ENCODE data around the gene ENHO.

ENHO gene

DNA sequence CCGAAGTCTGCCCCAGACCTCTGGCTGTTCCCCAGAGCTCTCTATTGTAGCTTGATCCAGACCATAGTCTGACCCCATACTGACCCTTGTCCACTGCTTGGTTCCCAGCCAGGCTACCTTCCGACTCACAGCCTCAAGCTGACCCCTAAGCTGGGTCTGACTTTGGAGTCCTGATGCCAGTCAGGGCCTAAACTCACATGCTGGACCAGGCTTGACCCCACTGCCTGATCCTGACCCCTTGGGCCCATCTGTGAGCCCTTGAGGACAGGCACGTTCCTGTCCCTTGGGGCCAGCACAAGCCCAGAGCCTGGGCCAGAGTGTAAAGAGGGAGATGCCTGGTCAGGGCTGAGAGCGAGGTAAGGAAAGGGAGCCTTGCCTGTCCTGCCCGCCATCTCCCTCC lies 32.7 kb upstream of the ENHO start:
- no peaks in the 10 kb centered on the region for H3K4me1 ChIP-seq (ENCODE audit: low read depth, poor library complexity, severe bottlenecking)
- no peak overlapping the region for H3K4me2 ChIP-seq
- no peak overlapping the region for H3K4me3 ChIP-seq (IDR thresholded peaks at IDR 0.05; ENCODE audit: insufficient read depth, low read depth, low read length)
- H4K20me1 ChIP-seq (ENCODE audit: insufficient read depth) = no peaks in the 10 kb centered on the region
- H3K79me2 ChIP-seq (ENCODE audit: insufficient read depth, low read depth) = no peaks in the 10 kb centered on the region
- H2AFZ ChIP-seq (ENCODE audit: low read depth) = no peak overlapping the region
- TF ChIP-seq, protein P1, sequence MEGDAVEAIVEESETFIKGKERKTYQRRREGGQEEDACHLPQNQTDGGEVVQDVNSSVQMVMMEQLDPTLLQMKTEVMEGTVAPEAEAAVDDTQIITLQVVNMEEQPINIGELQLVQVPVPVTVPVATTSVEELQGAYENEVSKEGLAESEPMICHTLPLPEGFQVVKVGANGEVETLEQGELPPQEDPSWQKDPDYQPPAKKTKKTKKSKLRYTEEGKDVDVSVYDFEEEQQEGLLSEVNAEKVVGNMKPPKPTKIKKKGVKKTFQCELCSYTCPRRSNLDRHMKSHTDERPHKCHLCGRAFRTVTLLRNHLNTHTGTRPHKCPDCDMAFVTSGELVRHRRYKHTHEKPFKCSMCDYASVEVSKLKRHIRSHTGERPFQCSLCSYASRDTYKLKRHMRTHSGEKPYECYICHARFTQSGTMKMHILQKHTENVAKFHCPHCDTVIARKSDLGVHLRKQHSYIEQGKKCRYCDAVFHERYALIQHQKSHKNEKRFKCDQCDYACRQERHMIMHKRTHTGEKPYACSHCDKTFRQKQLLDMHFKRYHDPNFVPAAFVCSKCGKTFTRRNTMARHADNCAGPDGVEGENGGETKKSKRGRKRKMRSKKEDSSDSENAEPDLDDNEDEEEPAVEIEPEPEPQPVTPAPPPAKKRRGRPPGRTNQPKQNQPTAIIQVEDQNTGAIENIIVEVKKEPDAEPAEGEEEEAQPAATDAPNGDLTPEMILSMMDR (conservative IDR thresholded peaks at IDR 0.05; ENCODE audit: low read depth, low read length) = no peak
- H3K27me3 ChIP-seq (ENCODE audit: insufficient read depth, low read depth) = peaks cover 46% of the 10 kb centered on the region
- no peaks in the 10 kb centered on the region for H3K36me3 ChIP-seq (ENCODE audit: insufficient read depth)
- no peak overlapping the region for H3K9ac ChIP-seq
- no peak overlapping the region for H3K27ac ChIP-seq

DNA sequence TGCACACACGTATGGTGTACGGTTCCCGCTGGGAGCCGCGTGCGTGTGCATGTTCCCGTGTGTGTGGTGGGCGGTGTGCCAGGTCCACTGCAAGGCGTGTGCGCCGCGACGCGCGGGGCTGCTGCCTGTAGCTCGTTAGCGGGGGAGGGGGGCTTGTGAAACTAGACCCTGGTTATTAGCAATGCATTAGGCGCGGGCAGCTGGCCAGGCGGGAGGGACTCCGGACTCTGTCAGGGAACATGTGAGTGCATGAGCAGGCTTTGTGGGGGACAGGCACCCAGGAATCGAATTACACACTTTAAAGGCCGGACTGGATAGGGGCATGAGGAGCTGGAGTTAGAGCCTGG lies 32.2 kb upstream of the ENHO start:
- H3K27ac ChIP-seq = no peak overlapping the region
- H3K79me2 ChIP-seq (ENCODE audit: insufficient read depth, low read depth) = no peaks in the 10 kb centered on the region
- TF ChIP-seq, protein P1 (conservative IDR thresholded peaks at IDR 0.05; ENCODE audit: low read depth, low read length) = no peak
- peaks cover 46% of the 10 kb centered on the region for H3K27me3 ChIP-seq (ENCODE audit: insufficient read depth, low read depth)
- H2AFZ ChIP-seq (ENCODE audit: low read depth) = no peak overlapping the region
- no peak overlapping the region for H3K4me3 ChIP-seq (IDR thresholded peaks at IDR 0.05; ENCODE audit: insufficient read depth, low read depth, low read length)
- no peaks in the 10 kb centered on the region for H3K36me3 ChIP-seq (ENCODE audit: insufficient read depth)
- no peaks in the 10 kb centered on the region for H4K20me1 ChIP-seq (ENCODE audit: insufficient read depth)
- no peaks in the 10 kb centered on the region for H3K4me1 ChIP-seq (ENCODE audit: low read depth, poor library complexity, severe bottlenecking)
- no peak overlapping the region for H3K4me2 ChIP-seq
- no peak overlapping the region for H3K9ac ChIP-seq

DNA sequence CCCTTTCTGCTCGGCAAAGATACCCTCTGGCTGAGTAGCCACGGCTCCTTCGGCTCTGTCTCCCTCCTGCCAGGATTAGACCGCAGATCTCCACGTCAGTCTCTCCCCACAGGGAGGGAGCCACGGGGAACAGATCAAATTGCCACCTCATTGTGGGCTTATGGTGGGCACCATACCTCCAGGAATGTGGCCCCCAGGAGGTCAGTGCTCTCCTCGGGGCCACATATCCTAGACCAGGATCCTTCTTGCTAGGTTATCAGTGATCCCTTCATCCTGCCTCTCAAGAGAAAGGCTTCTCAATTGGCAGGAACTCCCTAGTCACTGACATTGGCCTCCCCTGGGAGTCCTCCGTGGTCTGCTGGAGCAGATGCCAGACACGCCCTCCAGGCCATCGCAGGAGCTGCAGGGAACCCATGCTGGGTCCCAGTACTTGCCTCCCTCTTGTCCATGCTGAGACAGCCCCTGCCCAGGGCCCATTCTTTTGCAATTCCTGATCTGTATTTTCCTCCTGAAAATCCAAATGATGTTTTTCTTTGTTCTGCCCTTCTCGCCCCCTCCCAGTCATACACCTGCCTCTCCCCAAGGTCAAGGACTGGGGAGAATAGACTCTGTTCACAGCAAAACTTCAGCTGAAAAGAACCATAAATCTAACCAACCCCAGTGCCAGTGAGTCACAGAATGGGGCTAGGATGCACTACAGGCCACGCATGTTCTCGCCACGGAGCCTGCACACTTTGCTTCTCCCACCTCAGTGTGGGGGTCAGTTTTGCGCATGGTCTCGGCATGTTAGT lies 31.6 kb upstream of the ENHO start:
- TF ChIP-seq, protein P1 (conservative IDR thresholded peaks at IDR 0.05; ENCODE audit: low read depth, low read length) = no peak
- H3K27ac ChIP-seq = no peak overlapping the region
- no peak overlapping the region for H3K4me3 ChIP-seq (IDR thresholded peaks at IDR 0.05; ENCODE audit: insufficient read depth, low read depth, low read length)
- H3K27me3 ChIP-seq (ENCODE audit: insufficient read depth, low read depth) = peaks cover 50% of the 10 kb centered on the region
- H3K4me1 ChIP-seq (ENCODE audit: low read depth, poor library complexity, severe bottlenecking) = no peaks in the 10 kb centered on the region
- H3K36me3 ChIP-seq (ENCODE audit: insufficient read depth) = no peaks in the 10 kb centered on the region
- H4K20me1 ChIP-seq (ENCODE audit: insufficient read depth) = no peaks in the 10 kb centered on the region
- H3K9ac ChIP-seq = no peak overlapping the region
- H3K79me2 ChIP-seq (ENCODE audit: insufficient read depth, low read depth) = no peaks in the 10 kb centered on the region
- no peak overlapping the region for H2AFZ ChIP-seq (ENCODE audit: low read depth)
- no peak overlapping the region for H3K4me2 ChIP-seq

DNA sequence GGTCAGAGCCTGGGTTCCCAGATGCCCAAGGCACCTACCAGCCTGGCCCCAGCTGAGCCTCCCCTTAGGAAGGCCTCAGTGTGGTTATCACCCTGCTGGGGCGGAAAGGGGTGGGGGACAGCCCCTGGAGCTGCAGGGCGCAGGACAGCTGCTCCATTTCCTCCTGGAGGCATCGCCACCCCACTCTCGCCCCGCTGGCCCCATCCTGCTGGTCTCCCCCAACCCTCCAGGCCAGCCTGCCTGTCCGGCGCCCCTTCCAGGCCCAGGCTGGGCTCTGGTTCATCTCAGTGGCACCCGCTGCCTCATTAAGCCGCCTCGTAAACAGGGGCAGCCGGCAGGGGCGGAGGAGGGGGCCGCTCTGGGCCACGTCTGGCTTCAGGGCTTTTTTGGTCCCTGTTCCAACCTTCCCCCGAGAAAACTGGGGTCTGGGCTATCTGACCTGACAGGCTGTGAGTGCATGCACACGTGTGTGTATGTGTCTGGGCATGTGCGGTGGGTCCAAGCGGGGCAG lies 30.8 kb upstream of the ENHO start:
- H3K36me3 ChIP-seq (ENCODE audit: insufficient read depth) = no peaks in the 10 kb centered on the region
- no peak overlapping the region for H3K9ac ChIP-seq
- no peak overlapping the region for H3K4me2 ChIP-seq
- H3K27ac ChIP-seq = no peak overlapping the region
- H3K4me1 ChIP-seq (ENCODE audit: low read depth, poor library complexity, severe bottlenecking) = no peaks in the 10 kb centered on the region
- no peak overlapping the region for H3K4me3 ChIP-seq (IDR thresholded peaks at IDR 0.05; ENCODE audit: insufficient read depth, low read depth, low read length)
- no peaks in the 10 kb centered on the region for H4K20me1 ChIP-seq (ENCODE audit: insufficient read depth)
- H2AFZ ChIP-seq (ENCODE audit: low read depth) = no peak overlapping the region
- TF ChIP-seq, protein P1 (conservative IDR thresholded peaks at IDR 0.05; ENCODE audit: low read depth, low read length) = no peak
- H3K27me3 ChIP-seq (ENCODE audit: insufficient read depth, low read depth) = peaks cover 51% of the 10 kb centered on the region
- no peaks in the 10 kb centered on the region for H3K79me2 ChIP-seq (ENCODE audit: insufficient read depth, low read depth)
